Loucy (cell line): Measurements from ENCODE around the gene SRD5A1.
"Not testable (repeated sequence)": the region's sequence is repeated elsewhere in the genome, so short reads cannot be mapped to it uniquely, and the experiment has no call there.

ENCODE experiments used
- H2AFZ ChIP-seq: fragments of 200-600 bp; sonication (generic); 2 replicates; pipeline ENCODE4 v1.6.0; 2016; ENCODE audit warnings: antibody characterized with exemption, mild to moderate bottlenecking, low read length, moderate library complexity
- H3F3A ChIP-seq: fragments of 200-600 bp; 2 replicates; pipeline ENCODE4 v1.6.0; 2016; ENCODE audit warnings: antibody characterized with exemption, low read depth, mild to moderate bottlenecking
- H3K27me3 ChIP-seq: fragments of 200-600 bp; sonication (generic); 2 replicates; pipeline ENCODE4 v1.6.1; 2014; ENCODE audit warnings: low read length, mild to moderate bottlenecking; ENCODE audit not compliant: insufficient read depth, poor library complexity, severe bottlenecking
- H3K36me3 ChIP-seq: fragments of 200-600 bp; sonication (generic); 2 replicates; pipeline ENCODE4 v1.6.1; 2016; ENCODE audit warnings: low read length; ENCODE audit not compliant: insufficient read depth
- H3K4me1 ChIP-seq: fragments of 200-600 bp; sonication (generic); 2 replicates; pipeline ENCODE4 v1.5.1; 2014; ENCODE audit warnings: low read length, mild to moderate bottlenecking; ENCODE audit not compliant: insufficient read depth, poor library complexity, severe bottlenecking
- H3K4me2 ChIP-seq: fragments of 200-600 bp; sonication (generic); 2 replicates; pipeline ENCODE4 v1.6.0; 2014; ENCODE audit warnings: antibody characterized with exemption, low read length, low read depth, mild to moderate bottlenecking; ENCODE audit not compliant: poor library complexity, severe bottlenecking
- H3K4me3 ChIP-seq: fragments of 200-600 bp; sonication (generic); 2 replicates; pipeline ENCODE4 v1.5.1; 2014; ENCODE audit warnings: low read length, mild to moderate bottlenecking, mixed read lengths; ENCODE audit not compliant: poor library complexity, severe bottlenecking
- H3K79me2 ChIP-seq: fragments of 200-600 bp; sonication (generic); 2 replicates; pipeline ENCODE4 v1.6.1; 2014; ENCODE audit warnings: low read length; ENCODE audit not compliant: insufficient read depth
- H3K9ac ChIP-seq: fragments of 200-600 bp; sonication (generic); 2 replicates; pipeline ENCODE4 v1.6.0; 2014; ENCODE audit warnings: mild to moderate bottlenecking, low read depth, low read length, moderate library complexity; ENCODE audit not compliant: poor library complexity, severe bottlenecking
- H3K9me2 ChIP-seq: fragments of 200-600 bp; sonication (generic); replicated peaks from 2 replicates; pipeline ENCODE4 v1.6.1; 2016; ENCODE audit warnings: low read depth, low read length, mixed read lengths
- H3K9me3 ChIP-seq: fragments of 200-600 bp; sonication (generic); 2 replicates; pipeline ENCODE4 v1.6.1; 2014; ENCODE audit warnings: mild to moderate bottlenecking, antibody characterized with exemption, low read length, low read depth; ENCODE audit not compliant: insufficient read depth
- H4K20me1 ChIP-seq: fragments of 200-600 bp; sonication (generic); 2 replicates; pipeline ENCODE4 v1.6.0; 2014; ENCODE audit warnings: antibody characterized with exemption, low read length, mild to moderate bottlenecking; ENCODE audit not compliant: insufficient read depth, poor library complexity, severe bottlenecking
- EZH2phosphoT487 ChIP-seq: fragments of 200-600 bp; IDR thresholded peaks from 2 replicates; pipeline ENCODE4 v1.6.1; 2018; ENCODE audit warnings: antibody characterized with exemption, mild to moderate bottlenecking, moderate library complexity, borderline replicate concordance
- TF ChIP-seq, protein P1 (sequence below): fragments of 200-600 bp; sonication (generic); conservative IDR thresholded peaks from 2 replicates; pipeline ENCODE4 v1.5.1; 2014; ENCODE audit warnings: mild to moderate bottlenecking, antibody characterized with exemption, low read length

The SRD5A1 gene

DNA sequence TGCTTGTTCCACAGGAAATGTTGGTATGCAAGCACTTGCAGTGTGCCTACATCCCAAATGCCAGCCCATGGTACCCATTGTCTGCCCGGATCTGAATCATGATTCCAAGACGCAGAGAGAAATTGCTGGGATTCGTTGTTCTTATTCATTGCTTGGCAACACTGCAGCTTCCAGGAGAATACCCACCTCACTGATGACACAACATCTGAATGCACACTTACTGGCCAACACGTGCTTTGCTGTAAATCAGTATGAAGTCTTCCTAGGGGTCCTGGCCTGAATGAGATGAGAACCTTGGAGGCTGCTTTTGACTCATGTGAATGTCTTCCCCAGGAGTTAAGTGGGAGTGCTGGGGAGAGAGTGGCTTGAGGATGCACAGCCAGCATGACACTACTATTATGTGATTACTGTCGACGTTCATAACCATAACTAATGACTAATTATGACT is 11.6 kb downstream of the SRD5A1 start:
- TF ChIP-seq, protein P1, sequence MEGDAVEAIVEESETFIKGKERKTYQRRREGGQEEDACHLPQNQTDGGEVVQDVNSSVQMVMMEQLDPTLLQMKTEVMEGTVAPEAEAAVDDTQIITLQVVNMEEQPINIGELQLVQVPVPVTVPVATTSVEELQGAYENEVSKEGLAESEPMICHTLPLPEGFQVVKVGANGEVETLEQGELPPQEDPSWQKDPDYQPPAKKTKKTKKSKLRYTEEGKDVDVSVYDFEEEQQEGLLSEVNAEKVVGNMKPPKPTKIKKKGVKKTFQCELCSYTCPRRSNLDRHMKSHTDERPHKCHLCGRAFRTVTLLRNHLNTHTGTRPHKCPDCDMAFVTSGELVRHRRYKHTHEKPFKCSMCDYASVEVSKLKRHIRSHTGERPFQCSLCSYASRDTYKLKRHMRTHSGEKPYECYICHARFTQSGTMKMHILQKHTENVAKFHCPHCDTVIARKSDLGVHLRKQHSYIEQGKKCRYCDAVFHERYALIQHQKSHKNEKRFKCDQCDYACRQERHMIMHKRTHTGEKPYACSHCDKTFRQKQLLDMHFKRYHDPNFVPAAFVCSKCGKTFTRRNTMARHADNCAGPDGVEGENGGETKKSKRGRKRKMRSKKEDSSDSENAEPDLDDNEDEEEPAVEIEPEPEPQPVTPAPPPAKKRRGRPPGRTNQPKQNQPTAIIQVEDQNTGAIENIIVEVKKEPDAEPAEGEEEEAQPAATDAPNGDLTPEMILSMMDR: no peak
- TF ChIP-seq EZH2phosphoT487: no peak
- Histone ChIP-seq H4K20me1 (no peaks in the 10 kb centered on the region), H3K9ac (no peak overlapping the region), H3K4me3 (no peak overlapping the region), H3K4me2 (no peak overlapping the region), H2AFZ (no peak overlapping the region), H3K27me3 (no peaks in the 10 kb centered on the region), H3K36me3 (no peaks in the 10 kb centered on the region; the same call in 1 of the 2 replicates), H3K9me2 (no peaks in the 10 kb centered on the region), H3K4me1 (no peaks in the 10 kb centered on the region), H3K9me3 (no peaks in the 10 kb centered on the region), H3F3A (no peaks in the 10 kb centered on the region), H3K79me2 (no peaks in the 10 kb centered on the region)

DNA sequence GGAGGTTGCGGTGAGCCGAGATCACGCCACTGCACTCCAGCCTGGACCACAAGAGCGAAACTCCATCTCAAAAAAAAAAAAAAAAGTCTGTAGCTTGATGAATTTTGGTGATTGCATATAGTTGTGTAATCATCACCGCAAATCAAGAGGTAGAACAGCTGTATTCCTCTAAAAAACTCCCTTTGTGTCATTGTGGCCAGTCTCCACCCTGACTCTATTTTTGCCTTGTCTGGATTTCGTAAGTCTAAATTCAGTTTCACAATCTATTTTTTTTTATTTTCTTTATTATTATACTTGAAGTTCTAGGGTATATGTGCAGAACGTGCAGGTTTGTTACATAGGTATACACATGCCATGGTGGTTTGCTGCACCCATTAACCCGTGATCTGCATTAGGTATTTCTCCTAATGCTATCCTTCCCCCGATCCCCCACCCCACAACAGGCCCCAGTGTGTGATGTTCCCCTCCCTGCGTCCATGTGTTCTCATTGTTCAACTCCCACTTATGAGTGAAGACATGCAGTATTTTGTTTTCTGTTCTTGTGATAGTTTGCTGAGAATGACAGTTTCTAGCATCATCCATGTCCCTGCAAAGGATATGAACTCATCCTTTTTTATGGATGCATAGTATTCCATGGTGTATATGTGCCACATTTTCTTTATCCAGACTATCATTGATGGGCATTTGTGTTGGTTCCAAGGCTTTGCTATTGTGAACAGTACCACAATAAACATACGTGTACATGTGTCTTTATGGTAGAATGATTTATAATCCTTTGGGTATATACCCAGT is 12.5 kb downstream of the SRD5A1 start:
- not testable (repeated sequence) for H3K4me2 ChIP-seq, H3K9ac ChIP-seq, H3K27me3 ChIP-seq, H3K9me3 ChIP-seq, H3K36me3 ChIP-seq, H4K20me1 ChIP-seq, H3K9me2 ChIP-seq, H3K4me3 ChIP-seq, H3K79me2 ChIP-seq, H2AFZ ChIP-seq, H3F3A ChIP-seq, H3K4me1 ChIP-seq

DNA sequence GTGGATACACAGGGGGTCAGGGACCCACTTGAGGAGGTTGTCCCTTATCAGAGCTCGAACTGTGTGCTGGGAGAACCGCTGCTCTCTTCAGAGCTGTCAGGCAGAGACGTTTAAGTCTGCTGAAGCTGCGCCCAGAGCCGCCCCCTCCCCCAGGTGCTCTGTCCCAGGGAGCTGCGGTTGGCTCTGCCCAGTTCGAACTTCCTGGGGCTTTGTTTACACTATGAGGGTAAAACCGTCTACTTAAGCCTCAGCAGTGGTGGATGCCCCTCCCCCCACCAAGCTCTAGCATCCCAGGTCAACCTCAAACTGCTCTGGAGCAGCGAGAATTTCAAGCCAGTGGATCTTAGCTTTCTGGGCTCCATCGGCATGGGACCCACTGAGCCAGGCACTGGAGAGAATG is 15.9 kb downstream of the SRD5A1 start:
- H3F3A ChIP-seq: no peaks in the 10 kb centered on the region
- no peaks in the 10 kb centered on the region for H3K27me3 ChIP-seq
- H3K4me1 ChIP-seq: no peaks in the 10 kb centered on the region
- no peak overlapping the region for H2AFZ ChIP-seq
- H3K4me2 ChIP-seq: no peak overlapping the region
- H3K79me2 ChIP-seq: no peaks in the 10 kb centered on the region
- no peak overlapping the region for H3K4me3 ChIP-seq
- H3K36me3 ChIP-seq: peaks cover 3% of the 10 kb centered on the region; the same call in 1 of the 2 replicates
- no peaks in the 10 kb centered on the region for H3K9me3 ChIP-seq
- TF ChIP-seq EZH2phosphoT487: no peak
- TF ChIP-seq, protein P1: no peak
- no peak overlapping the region for H3K9ac ChIP-seq
- H3K9me2 ChIP-seq: no peaks in the 10 kb centered on the region
- no peaks in the 10 kb centered on the region for H4K20me1 ChIP-seq

DNA sequence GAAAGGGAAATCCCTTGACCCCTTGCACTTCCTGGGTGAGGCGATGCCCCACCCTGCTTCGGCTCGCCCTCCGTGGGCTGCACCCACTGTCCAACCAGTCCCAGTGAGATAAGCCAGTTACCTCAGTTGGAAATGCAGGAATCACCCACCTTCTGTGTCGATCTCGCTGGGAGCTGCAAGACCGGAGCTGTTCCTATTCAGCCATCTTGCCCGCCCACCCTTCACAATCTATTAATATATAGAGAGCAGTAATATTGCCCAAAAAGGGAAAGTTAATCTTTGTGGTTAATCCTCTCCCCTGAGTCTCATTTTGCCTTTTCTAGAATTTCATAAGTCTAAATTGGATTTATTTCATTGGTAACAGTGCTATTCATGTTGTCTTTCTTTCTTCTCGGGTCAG is 16.4 kb downstream of the SRD5A1 start:
- Histone ChIP-seq H3K9me3 (no peaks in the 10 kb centered on the region), H2AFZ (no peak overlapping the region), H3K36me3 (peaks cover 3% of the 10 kb centered on the region; the same call in 1 of the 2 replicates), H3K4me1 (no peaks in the 10 kb centered on the region), H3K4me2 (no peak overlapping the region), H3K4me3 (no peak overlapping the region), H3K79me2 (no peaks in the 10 kb centered on the region), H3K9ac (no peak overlapping the region), H3F3A (no peaks in the 10 kb centered on the region), H3K27me3 (no peaks in the 10 kb centered on the region), H3K9me2 (no peaks in the 10 kb centered on the region), H4K20me1 (no peaks in the 10 kb centered on the region)
- TF ChIP-seq, protein P1: no peak
- no peak for TF ChIP-seq EZH2phosphoT487
